Right atrium auricular region (tissue), 2 donors: Measurements from ENCODE around the gene ITGAX. TPM values are rescaled to one million over a fixed set of nuclear protein-coding genes. Genes with fewer than 3 reads are reported as not detected.
"Not testable (repeated sequence)": the region's sequence is repeated elsewhere in the genome, so short reads cannot be mapped to it uniquely, and the experiment has no call there.

ENCODE experiments used
- DNase-seq: peaks from one replicate; pipeline ENCODE4 v3.0.0-alpha.2; 2019; ENCODE audit warnings: low spot score
- H3K27ac ChIP-seq, 2 donors: fragments of 200-600 bp; sonication (generic); 1 replicate in 1 of 2; 2 replicates in 1 of 2; pipeline ENCODE4 v1.5.1; 2016 to 2019
- H3K27me3 ChIP-seq, 2 donors: fragments of 200-600 bp; sonication (generic); one replicate each; pipeline versions ENCODE4 v1.5.1 to v1.6.0; 2017 to 2019
- H3K36me3 ChIP-seq: fragments of 200-600 bp; sonication (generic); one replicate; pipeline ENCODE4 v1.5.1; 2016
- H3K4me1 ChIP-seq, 2 donors: fragments of 200-600 bp; sonication (generic); one replicate each; pipeline versions ENCODE4 v1.5.1 to v1.6.0; 2017 to 2019
- H3K4me3 ChIP-seq, 2 donors: fragments of 200-600 bp; sonication (generic); 1 replicate in 1 of 2; 2 replicates in 1 of 2; pipeline ENCODE4 v1.5.1; 2017 to 2019; ENCODE audit warnings: mild to moderate bottlenecking in 1 of 2, moderate library complexity in 1 of 2
- H3K9me3 ChIP-seq, 2 donors: fragments of 200-600 bp; sonication (generic); one replicate each; pipeline ENCODE4 v1.5.1; 2019
- total RNA-seq, 2 donors: library from RNA; depleted of rRNA; stranded (reverse); fragments of >200 nt; gene quantifications; one replicate each; pipeline ENCODE4 v1.1.0, GENCODE V29; 2016
- TF ChIP-seq, protein P1 (sequence below), 2 donors: fragments of 200-600 bp; sonication (generic); IDR thresholded peaks; one replicate each; pipeline ENCODE4 v1.5.1; 2019; ENCODE audit warnings: antibody characterized with exemption in 2 of 2

Gene ITGAX
- 1 to 10 TPM in 1 of 2 donors, under 1 TPM in 1; 0.78 to 2.6 TPM for total RNA-seq

DNA sequence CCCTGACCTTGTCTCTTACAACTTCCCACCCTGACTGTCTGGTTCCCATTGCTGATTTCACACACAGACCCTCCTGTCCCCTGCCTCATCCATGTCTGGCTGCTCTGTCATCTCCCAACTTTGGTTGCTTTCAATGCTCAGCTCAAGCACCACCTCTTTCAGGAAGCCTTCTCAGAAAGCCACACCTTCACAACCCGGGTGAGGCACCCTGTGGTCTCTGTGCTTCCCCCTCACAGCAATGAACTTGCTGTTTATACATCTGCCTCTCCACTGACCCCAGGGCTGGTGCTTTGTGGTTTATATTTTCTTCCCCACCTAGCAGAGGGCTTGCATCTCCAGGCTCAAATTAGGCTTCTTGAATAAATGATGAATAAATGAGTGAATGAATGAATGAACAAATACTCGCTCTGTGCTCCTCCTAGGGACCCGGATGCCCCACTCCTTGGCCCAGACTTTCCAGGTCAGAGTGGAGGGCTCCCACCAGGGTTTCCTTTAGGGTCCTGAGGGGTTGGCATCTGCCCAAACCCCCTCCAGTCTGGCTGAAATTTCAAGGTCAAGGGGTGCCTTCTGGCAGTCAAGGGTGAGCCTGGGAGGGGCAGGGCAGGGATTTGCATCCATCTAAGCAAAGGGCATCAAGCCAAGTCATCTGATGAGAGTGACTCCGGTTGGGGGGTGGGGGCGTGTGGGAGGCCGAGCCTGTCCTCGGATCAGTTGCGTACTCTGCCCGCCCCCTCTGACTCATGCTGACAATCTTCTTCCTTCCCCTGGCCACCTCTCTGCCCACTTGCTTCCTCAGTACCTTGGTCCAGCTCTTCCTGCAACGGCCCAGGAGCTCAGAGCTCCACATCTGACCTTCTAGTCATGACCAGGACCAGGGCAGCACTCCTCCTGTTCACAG is at the start of gene ITGAX:
TSS of gene ITGAX (plus strand) at position 783 of the 898 bp plus-strand sequence. CDS start at position 862, 79 bp downstream.
- DNase-seq, result peak; percentile 69
- TF ChIP-seq, protein P1, sequence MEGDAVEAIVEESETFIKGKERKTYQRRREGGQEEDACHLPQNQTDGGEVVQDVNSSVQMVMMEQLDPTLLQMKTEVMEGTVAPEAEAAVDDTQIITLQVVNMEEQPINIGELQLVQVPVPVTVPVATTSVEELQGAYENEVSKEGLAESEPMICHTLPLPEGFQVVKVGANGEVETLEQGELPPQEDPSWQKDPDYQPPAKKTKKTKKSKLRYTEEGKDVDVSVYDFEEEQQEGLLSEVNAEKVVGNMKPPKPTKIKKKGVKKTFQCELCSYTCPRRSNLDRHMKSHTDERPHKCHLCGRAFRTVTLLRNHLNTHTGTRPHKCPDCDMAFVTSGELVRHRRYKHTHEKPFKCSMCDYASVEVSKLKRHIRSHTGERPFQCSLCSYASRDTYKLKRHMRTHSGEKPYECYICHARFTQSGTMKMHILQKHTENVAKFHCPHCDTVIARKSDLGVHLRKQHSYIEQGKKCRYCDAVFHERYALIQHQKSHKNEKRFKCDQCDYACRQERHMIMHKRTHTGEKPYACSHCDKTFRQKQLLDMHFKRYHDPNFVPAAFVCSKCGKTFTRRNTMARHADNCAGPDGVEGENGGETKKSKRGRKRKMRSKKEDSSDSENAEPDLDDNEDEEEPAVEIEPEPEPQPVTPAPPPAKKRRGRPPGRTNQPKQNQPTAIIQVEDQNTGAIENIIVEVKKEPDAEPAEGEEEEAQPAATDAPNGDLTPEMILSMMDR (IDR thresholded peaks at IDR 0.05), result no peak
- Histone ChIP-seq H3K36me3 (no peaks in the 10 kb centered on the region), H3K9me3 (no peaks in the 10 kb centered on the region), H3K27me3 (no peaks in the 10 kb centered on the region), H3K4me3 (no peak within 1 kb of the TSS), H3K27ac (no peak within 1 kb of the TSS), H3K4me1 (peaks cover 0 to 11% of the 10 kb centered on the region in 2 donors)

DNA sequence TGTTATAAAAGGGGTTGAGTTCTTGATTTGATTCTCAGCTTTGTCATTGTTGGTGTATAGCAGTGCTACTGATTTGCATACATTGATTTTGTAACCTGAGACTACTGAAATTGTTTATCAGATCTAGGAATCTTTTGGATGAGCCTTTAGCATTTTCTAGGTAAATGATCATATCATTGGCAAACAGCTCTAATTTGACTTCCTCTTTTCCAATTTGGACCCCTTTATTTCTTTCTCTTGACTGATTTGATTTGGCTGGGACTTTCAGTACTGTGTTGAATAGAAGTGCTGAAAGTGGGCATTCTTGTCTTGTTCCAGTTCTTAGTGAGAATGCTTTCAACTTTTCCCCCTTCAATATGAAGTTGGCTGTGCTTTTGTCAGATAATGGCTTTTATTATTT is 49.8 kb upstream of the ITGAX start:
- H3K4me1 ChIP-seq, result no peaks in the 10 kb centered on the region
- H3K27me3 ChIP-seq, result no peaks in the 10 kb centered on the region
- no peak for DNase-seq
- H3K36me3 ChIP-seq, result no peaks in the 10 kb centered on the region
- TF ChIP-seq, protein P1 (IDR thresholded peaks at IDR 0.05), result no peak
- no peak overlapping the region for H3K4me3 ChIP-seq
- H3K27ac ChIP-seq, result no peak overlapping the region
- peaks cover 0 to 4% of the 10 kb centered on the region in 2 donors for H3K9me3 ChIP-seq

DNA sequence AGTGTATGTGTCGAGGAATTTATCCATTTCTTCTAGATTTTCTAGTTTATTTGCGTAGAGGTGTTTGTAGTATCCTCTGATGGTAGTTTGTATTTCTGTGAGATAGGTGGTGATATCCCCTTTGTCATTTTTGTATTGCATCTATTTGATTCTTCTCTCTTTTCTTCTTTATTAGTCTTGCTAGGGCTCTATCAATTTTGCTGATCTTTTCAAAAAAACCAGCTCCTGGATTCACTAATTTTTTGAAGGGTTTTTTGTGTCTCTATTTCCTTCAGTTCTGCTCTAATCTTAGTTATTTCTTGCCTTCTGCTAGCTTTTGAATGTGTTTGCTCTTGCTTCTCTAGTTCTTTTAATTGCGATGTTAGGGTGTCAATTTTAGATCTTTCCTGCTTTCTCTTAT is 46.6 kb upstream of the ITGAX start:
- H3K36me3 ChIP-seq, H3K4me1 ChIP-seq, H3K27me3 ChIP-seq, H3K9me3 ChIP-seq, H3K27ac ChIP-seq, H3K4me3 ChIP-seq, DNase-seq: not testable (repeated sequence)

DNA sequence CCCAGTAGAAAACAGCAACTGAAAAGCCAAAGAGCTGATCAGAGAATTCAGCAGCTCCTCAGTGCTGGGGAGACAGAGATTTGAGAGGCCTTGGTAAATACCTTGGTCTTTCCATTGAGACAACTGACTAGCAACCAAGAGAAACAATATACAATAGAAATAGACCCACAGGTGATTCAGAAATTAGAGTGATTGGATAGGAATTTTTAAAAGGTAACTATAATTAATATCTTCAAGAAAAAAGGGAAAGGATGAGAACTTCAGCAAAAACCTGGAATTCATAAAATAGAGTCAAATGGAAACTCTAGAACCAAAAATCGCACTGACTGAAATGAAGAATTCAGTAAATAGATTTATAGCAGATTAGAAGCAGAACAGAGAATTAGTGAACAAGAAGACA is 32.5 kb upstream of the ITGAX start:
- H3K27me3 ChIP-seq, result no peaks in the 10 kb centered on the region
- TF ChIP-seq, protein P1 (IDR thresholded peaks at IDR 0.05), result no peak
- DNase-seq, result no peak

DNA sequence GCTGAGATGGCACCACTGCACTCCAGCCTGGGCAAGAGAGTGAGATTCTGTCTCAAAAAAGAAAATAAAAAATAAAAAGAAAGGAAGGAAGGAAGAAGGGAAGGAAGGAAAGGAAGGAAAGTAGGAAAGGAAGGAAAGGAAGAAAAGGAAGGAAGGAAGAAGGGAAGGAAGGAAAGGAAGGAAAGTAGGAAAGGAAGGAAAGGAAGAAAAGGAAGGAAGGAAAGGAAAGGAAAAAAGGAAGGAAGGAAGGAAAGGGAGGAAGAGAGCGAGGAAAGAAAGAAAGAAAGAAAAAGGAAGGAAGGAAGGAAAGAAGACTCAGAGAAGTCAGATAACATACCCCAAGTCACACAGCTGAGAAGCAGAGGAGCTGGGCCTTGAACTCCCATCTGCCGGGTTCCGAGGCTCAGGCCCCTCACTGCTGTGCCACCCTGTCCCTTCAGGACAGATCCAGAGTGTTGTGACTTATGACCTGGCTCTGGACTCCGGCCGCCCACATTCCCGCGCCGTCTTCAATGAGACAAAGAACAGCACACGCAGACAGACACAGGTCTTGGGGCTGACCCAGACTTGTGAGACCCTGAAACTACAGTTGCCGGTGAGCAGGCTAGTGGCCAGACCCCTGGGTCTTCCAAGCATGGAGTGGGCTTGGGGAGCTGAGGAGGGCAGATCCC is 30.9 kb upstream of the ITGAX start:
- Histone ChIP-seq H3K27me3 (no peaks in the 10 kb centered on the region), H3K4me3 (no peak overlapping the region), H3K4me1 (no peaks in the 10 kb centered on the region), H3K36me3 (no peaks in the 10 kb centered on the region), H3K27ac (no peak overlapping the region), H3K9me3 (peaks cover 6 to 22% of the 10 kb centered on the region in 2 donors)
- TF ChIP-seq, protein P1 (IDR thresholded peaks at IDR 0.05), result no peak
- no peak for DNase-seq

More for the DNA sequence above, 32.5 kb upstream of the ITGAX start:
- H3K27ac ChIP-seq, result no peak overlapping the region
- H3K9me3 ChIP-seq, result peaks cover 6 to 26% of the 10 kb centered on the region in 2 donors
- H3K36me3 ChIP-seq, result no peaks in the 10 kb centered on the region
- no peak overlapping the region for H3K4me3 ChIP-seq
- no peaks in the 10 kb centered on the region for H3K4me1 ChIP-seq

DNA sequence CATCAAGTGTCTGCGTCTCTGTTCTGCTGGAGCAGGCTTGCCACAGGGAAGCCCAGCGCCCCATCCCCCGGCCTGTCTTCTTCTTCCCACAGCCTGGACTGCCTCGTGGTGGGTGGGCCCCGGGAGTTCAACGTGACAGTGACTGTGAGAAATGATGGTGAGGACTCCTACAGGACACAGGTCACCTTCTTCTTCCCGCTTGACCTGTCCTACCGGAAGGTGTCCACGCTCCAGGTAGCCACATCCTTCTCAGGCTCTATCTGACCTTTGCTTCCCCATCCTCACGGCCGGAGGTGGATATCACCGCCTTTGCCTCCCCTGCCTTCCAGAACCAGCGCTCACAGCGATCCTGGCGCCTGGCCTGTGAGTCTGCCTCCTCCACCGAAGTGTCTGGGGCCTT is 29.8 kb upstream of the ITGAX start:
- no peak overlapping the region for H3K4me3 ChIP-seq
- H3K27ac ChIP-seq, result no peak overlapping the region
- H3K36me3 ChIP-seq, result no peaks in the 10 kb centered on the region
- no peak for DNase-seq
- H3K4me1 ChIP-seq, result no peaks in the 10 kb centered on the region
- peaks cover 0 to 2% of the 10 kb centered on the region in 2 donors for H3K27me3 ChIP-seq
- peaks cover 6 to 22% of the 10 kb centered on the region in 2 donors for H3K9me3 ChIP-seq
- TF ChIP-seq, protein P1 (IDR thresholded peaks at IDR 0.05), result no peak
